GM13977 (cell line): ENCODE data around the gene OXCT1.
"Not testable (repeated sequence)": the region's sequence is repeated elsewhere in the genome, so short reads cannot be mapped to it uniquely, and the experiment has no call there.

Experiments used
- DNase-seq: peaks from one replicate; pipeline ENCODE4 v3.0.0; 2012; ENCODE audit warnings: low spot score
- in situ Hi-C: fragments of 300-500 bp; cut with MboI; formaldehyde crosslinking; loops from one replicate; pipeline ENCODE4 v1.12.0; 2022; ENCODE audit warnings: low sequenced_read_pairs, low pct_unique_long_range_greater_than_20kb, mixed read lengths, inconsistent platforms; ENCODE audit not compliant: unreplicated experiment
- TF ChIP-seq, protein P1 (sequence below): IDR thresholded peaks from 2 replicates; pipeline ENCODE4 v1.5.1; 2012; ENCODE audit warnings: mild to moderate bottlenecking, control low read depth; ENCODE audit not compliant: insufficient read depth; ENCODE audit errors: extremely low read depth, missing control alignments

The OXCT1 gene

DNA sequence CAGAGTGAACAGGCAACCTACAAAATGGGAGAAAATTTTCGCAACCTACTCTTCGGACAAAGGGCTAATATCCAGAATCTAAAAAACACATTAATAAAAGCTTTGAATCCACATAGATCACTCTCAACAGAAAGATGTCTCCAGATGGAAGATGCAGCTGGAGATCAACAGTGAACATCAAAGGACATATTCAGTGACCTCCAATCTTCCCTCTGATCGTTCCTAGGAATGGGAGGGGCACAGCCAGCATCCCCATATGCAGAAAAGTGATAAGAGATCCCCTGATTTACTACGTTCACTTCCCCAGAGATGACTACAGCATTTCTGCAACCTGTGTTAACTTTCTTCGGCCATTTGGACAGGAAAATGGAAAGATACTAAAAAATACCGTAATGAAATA, 21.2 kb downstream of the OXCT1 start:
- in situ Hi-C loops = no loop called here
- no peak for DNase-seq
- TF ChIP-seq, protein P1, sequence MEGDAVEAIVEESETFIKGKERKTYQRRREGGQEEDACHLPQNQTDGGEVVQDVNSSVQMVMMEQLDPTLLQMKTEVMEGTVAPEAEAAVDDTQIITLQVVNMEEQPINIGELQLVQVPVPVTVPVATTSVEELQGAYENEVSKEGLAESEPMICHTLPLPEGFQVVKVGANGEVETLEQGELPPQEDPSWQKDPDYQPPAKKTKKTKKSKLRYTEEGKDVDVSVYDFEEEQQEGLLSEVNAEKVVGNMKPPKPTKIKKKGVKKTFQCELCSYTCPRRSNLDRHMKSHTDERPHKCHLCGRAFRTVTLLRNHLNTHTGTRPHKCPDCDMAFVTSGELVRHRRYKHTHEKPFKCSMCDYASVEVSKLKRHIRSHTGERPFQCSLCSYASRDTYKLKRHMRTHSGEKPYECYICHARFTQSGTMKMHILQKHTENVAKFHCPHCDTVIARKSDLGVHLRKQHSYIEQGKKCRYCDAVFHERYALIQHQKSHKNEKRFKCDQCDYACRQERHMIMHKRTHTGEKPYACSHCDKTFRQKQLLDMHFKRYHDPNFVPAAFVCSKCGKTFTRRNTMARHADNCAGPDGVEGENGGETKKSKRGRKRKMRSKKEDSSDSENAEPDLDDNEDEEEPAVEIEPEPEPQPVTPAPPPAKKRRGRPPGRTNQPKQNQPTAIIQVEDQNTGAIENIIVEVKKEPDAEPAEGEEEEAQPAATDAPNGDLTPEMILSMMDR = no peak

GRCh38 chr5:41845751-41846150, 24.5 kb downstream of the OXCT1 start:
- DNase-seq, in situ Hi-C loops: not testable (repeated sequence)

GRCh38 chr5:41844502-41844901, 25.7 kb downstream of the OXCT1 start:
- in situ Hi-C loops = no loop called here
- no peak for DNase-seq
- TF ChIP-seq, protein P1 = no peak

DNA sequence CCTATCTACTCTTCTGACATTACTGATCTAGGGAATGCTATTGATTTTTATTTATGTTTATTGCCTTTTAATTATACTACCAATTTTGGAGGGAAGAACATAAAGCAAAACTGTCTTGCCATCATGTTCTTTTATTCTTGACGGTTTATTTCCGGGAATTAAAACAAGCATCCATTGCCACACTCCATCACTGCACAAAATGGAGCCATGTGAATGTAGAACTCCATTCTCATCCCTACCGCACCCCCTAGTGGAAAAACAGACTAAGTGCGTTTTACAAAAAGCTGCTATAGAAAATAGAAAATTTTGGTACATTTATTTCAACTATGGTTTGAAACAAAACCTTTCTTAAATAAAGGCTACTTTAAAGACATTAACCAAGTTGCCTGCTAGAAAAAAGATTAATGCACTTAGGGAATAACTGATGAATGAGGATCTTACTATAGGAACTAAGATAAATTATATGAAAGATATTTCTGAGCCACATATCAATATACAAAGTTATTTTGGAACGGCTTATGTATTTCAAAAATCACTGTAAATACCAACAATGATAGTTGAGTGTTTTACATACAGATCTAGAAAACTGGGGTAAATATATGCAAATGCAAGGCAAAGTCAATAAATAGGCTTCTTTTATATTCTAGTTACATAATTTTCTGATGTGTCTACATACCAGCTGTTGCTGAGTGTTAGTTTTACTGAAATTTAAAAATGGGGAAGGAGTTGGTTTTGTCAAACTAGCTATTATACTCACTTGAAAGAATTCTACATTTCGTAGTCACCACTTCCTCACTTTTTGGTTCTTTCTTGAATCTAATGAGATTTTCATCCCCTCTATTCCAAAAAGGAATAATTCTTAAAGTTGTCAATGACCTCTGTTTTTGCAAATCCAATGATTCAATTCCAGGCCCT, 26.5 kb downstream of the OXCT1 start:
- DNase-seq = no peak
- TF ChIP-seq, protein P1 = peak; percentile 63
- in situ Hi-C loops = no loop called here

DNA sequence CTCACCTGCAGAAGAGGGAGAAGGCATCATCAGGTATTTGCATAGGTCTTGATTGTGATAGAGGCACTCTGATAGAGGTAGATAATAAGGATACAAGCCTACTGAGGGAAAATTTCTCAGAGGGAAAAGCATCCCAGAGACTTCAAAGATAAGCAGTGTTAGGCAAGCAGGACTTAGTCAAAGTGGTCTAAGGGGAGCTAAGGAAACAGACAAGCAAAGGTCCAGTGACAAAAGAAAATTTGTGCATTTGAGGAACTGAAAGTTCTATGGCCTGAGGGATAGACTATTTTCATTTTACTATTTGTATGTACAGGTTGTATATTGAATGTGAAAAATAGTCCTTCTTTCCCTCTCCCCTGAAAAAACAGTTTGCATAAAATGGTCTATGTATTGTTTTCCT, 27.4 kb downstream of the OXCT1 start:
- DNase-seq = no peak
- TF ChIP-seq, protein P1 = no peak
- in situ Hi-C loops = no loop called here

DNA sequence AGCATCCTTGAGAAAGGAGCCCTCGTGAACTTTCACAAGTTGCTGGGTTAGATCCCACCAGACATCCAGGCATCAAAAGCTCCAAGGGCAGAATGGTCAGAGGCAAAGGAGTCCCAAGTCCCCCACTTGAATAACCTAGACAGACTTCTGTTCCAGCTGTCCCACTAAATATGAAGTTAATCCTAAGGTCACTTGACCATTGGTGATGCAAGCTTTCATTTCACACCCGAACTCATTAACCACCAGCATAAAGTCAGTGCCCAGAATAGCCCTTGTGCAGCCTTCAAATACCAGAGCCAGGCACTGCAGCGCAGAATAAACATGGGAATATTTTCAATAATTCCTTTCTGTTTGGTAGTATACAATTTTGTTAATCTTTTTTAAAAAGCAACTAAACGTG, 28.9 kb downstream of the OXCT1 start:
- TF ChIP-seq, protein P1 = no peak
- no peak for DNase-seq
- in situ Hi-C loops = no loop called here

DNA sequence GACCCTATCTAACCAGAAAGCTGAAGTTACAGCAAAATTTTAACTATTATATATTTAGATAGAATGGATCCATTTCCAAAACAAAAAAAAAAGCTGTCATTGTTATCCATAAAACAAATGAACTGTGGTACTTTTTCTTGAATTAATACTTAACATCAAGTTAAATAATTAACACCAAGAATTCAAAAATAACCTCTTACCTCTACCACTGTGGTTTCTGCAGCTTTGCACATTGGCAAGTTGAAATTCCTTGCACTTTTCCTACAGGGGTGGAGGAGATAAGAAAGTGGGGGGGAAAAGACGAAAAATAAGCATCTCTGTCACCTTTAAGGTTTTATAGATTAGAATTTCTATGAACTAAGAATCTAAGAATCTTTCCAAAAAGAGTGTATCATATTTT, 30.0 kb downstream of the OXCT1 start:
- in situ Hi-C loops = no loop called here
- no peak for DNase-seq
- TF ChIP-seq, protein P1 = no peak
